ENCODE results near the gene MIB1.

MIB1 gene

GRCh38 chr18:21904856-21905255, 164.3 kb downstream of the MIB1 start:
- WGBS, 2 experiments, result 94 to 97% methylated on average over 6 of the region's 6 CpGs
- Histone ChIP-seq H3K27me3 (ENCODE audit: control insufficient read depth, insufficient read depth, low read length, poor library complexity, severe bottlenecking) (peaks cover under 1% of the 10 kb centered on the region), H3K36me3 (ENCODE audit: control insufficient read depth, insufficient read depth, low read length) (no peaks in the 10 kb centered on the region), H3K4me1 (ENCODE audit: control insufficient read depth, insufficient read depth, low read length) (no peaks in the 10 kb centered on the region), H3K9me3 (ENCODE audit: control insufficient read depth, low read length) (no peaks in the 10 kb centered on the region), H3K27ac (ENCODE audit: insufficient read depth, low read depth, low read length, poor library complexity, severe bottlenecking) (no peak overlapping the region), H3K4me3 (ENCODE audit: insufficient read depth, low read depth, low read length) (no peak overlapping the region)

- Histone ChIP-seq H3K27me3 (ENCODE audit: control insufficient read depth, insufficient read depth, low read length, poor library complexity, severe bottlenecking) (peaks cover 18% of the 10 kb centered on the region), H3K27ac (ENCODE audit: insufficient read depth, low read depth, low read length, poor library complexity, severe bottlenecking) (no peak overlapping the region), H3K4me1 (ENCODE audit: control insufficient read depth, insufficient read depth, low read length) (no peaks in the 10 kb centered on the region), H3K36me3 (ENCODE audit: control insufficient read depth, insufficient read depth, low read length) (no peaks in the 10 kb centered on the region), H3K4me3 (ENCODE audit: insufficient read depth, low read depth, low read length) (no peak overlapping the region), H3K9me3 (ENCODE audit: control insufficient read depth, low read length) (no peaks in the 10 kb centered on the region)
- 86 to 87% methylated on average over 7 of the region's 7 CpGs for WGBS, 2 experiments
These were observed 166.9 kb downstream of the MIB1 start for GRCh38 chr18:21907451-21907850.

DNA sequence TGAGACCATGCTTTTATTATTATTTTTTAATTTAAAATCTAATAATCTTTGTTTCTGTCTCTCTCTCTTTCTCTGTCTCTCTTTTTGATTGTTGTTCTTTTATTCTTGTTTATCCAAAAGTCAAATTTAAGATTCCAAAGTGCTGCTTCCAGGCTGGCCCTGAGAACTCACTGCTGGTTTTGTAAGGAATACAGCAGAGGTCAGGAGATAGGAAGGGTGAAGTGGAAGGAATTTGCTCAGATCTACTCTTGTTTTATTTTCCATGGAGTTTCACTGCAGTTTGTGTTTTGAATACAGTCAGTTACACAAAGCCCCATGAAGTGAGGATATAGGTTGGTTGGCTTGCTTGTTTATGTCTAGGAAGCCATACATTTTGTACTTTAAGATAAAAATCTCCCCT, 168.1 kb downstream of the MIB1 start:
- Histone ChIP-seq H3K4me3 (ENCODE audit: insufficient read depth, low read depth, low read length) (no peak overlapping the region), H3K36me3 (ENCODE audit: control insufficient read depth, insufficient read depth, low read length) (no peaks in the 10 kb centered on the region), H3K27ac (ENCODE audit: insufficient read depth, low read depth, low read length, poor library complexity, severe bottlenecking) (no peak overlapping the region), H3K9me3 (ENCODE audit: control insufficient read depth, low read length) (no peaks in the 10 kb centered on the region), H3K27me3 (ENCODE audit: control insufficient read depth, insufficient read depth, low read length, poor library complexity, severe bottlenecking) (peaks cover 18% of the 10 kb centered on the region), H3K4me1 (ENCODE audit: control insufficient read depth, insufficient read depth, low read length) (no peaks in the 10 kb centered on the region)

- peaks cover 18% of the 10 kb centered on the region for H3K27me3 ChIP-seq (ENCODE audit: control insufficient read depth, insufficient read depth, low read length, poor library complexity, severe bottlenecking)
- H3K27ac ChIP-seq (ENCODE audit: insufficient read depth, low read depth, low read length, poor library complexity, severe bottlenecking), result no peak overlapping the region
- 27 to 32% methylated on average over 5 of the region's 5 CpGs for WGBS, 2 experiments
These were observed 170.3 kb downstream of the MIB1 start for GRCh38 chr18:21910906-21911305.

GRCh38 chr18:21911551-21911950, 171.0 kb downstream of the MIB1 start:
- Histone ChIP-seq H3K4me3 (ENCODE audit: insufficient read depth, low read depth, low read length) (no peak overlapping the region), H3K27me3 (ENCODE audit: control insufficient read depth, insufficient read depth, low read length, poor library complexity, severe bottlenecking) (peaks cover 18% of the 10 kb centered on the region), H3K9me3 (ENCODE audit: control insufficient read depth, low read length) (no peaks in the 10 kb centered on the region), H3K27ac (ENCODE audit: insufficient read depth, low read depth, low read length, poor library complexity, severe bottlenecking) (no peak overlapping the region), H3K36me3 (ENCODE audit: control insufficient read depth, insufficient read depth, low read length) (no peaks in the 10 kb centered on the region), H3K4me1 (ENCODE audit: control insufficient read depth, insufficient read depth, low read length) (no peaks in the 10 kb centered on the region)
- WGBS, 2 experiments, result 69 to 74% methylated on average over 4 to 5 of the region's 5 CpGs

More at GRCh38 chr18:21910906-21911305, 170.3 kb downstream of the MIB1 start:
- no peaks in the 10 kb centered on the region for H3K4me1 ChIP-seq (ENCODE audit: control insufficient read depth, insufficient read depth, low read length)
- H3K36me3 ChIP-seq (ENCODE audit: control insufficient read depth, insufficient read depth, low read length), result no peaks in the 10 kb centered on the region
- H3K4me3 ChIP-seq (ENCODE audit: insufficient read depth, low read depth, low read length), result no peak overlapping the region
- H3K9me3 ChIP-seq (ENCODE audit: control insufficient read depth, low read length), result no peaks in the 10 kb centered on the region

GRCh38 chr18:21912339-21913239, 172.0 kb downstream of the MIB1 start:
- Histone ChIP-seq H3K27ac (ENCODE audit: insufficient read depth, low read depth, low read length, poor library complexity, severe bottlenecking) (no peak overlapping the region), H3K9me3 (ENCODE audit: control insufficient read depth, low read length) (no peaks in the 10 kb centered on the region), H3K4me3 (ENCODE audit: insufficient read depth, low read depth, low read length) (no peak overlapping the region), H3K36me3 (ENCODE audit: control insufficient read depth, insufficient read depth, low read length) (no peaks in the 10 kb centered on the region), H3K4me1 (ENCODE audit: control insufficient read depth, insufficient read depth, low read length) (no peaks in the 10 kb centered on the region), H3K27me3 (ENCODE audit: control insufficient read depth, insufficient read depth, low read length, poor library complexity, severe bottlenecking) (peaks cover 18% of the 10 kb centered on the region)
- WGBS, 2 experiments, result 65 to 72% methylated on average over 5 of the region's 5 CpGs

GRCh38 chr18:21914739-21915319, 174.2 kb downstream of the MIB1 start:
- peaks cover 18% of the 10 kb centered on the region for H3K27me3 ChIP-seq (ENCODE audit: control insufficient read depth, insufficient read depth, low read length, poor library complexity, severe bottlenecking)
- WGBS, 2 experiments, result 59 to 63% methylated on average over 2 of the region's 2 CpGs
- H3K4me1 ChIP-seq (ENCODE audit: control insufficient read depth, insufficient read depth, low read length), result no peaks in the 10 kb centered on the region
- no peaks in the 10 kb centered on the region for H3K36me3 ChIP-seq (ENCODE audit: control insufficient read depth, insufficient read depth, low read length)
- no peak overlapping the region for H3K27ac ChIP-seq (ENCODE audit: insufficient read depth, low read depth, low read length, poor library complexity, severe bottlenecking)
- H3K9me3 ChIP-seq (ENCODE audit: control insufficient read depth, low read length), result no peaks in the 10 kb centered on the region
- H3K4me3 ChIP-seq (ENCODE audit: insufficient read depth, low read depth, low read length), result no peak overlapping the region

DNA sequence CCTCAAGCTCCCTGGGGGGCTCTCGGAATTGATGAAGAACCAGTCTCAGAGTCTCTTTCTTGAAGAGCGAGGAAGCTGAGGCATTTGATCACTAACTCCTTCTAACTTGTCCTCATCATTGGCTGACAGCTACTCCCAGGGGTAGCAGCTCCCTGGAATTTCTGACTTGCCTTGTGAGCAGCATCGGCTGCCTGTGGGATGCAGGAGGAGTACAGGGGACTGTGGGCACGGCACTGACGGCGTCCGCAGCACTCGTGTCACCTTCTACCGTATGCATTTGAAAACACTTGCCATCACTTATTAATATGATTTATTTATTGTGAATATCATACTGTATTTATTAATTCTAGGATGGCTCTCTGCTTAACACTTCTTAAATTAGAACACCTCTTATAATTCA, 175.0 kb downstream of the MIB1 start:
- no peaks in the 10 kb centered on the region for H3K9me3 ChIP-seq (ENCODE audit: control insufficient read depth, low read length)
- H3K36me3 ChIP-seq (ENCODE audit: control insufficient read depth, insufficient read depth, low read length), result no peaks in the 10 kb centered on the region
- no peak overlapping the region for H3K4me3 ChIP-seq (ENCODE audit: insufficient read depth, low read depth, low read length)
- H3K27ac ChIP-seq (ENCODE audit: insufficient read depth, low read depth, low read length, poor library complexity, severe bottlenecking), result no peak overlapping the region
- no peaks in the 10 kb centered on the region for H3K4me1 ChIP-seq (ENCODE audit: control insufficient read depth, insufficient read depth, low read length)
- WGBS, 2 experiments, result 93 to 99% methylated on average over 4 to 9 of the region's 9 CpGs
- H3K27me3 ChIP-seq (ENCODE audit: control insufficient read depth, insufficient read depth, low read length, poor library complexity, severe bottlenecking), result peaks cover 10% of the 10 kb centered on the region

- H3K4me3 ChIP-seq (ENCODE audit: insufficient read depth, low read depth, low read length), result no peak overlapping the region
- no peaks in the 10 kb centered on the region for H3K9me3 ChIP-seq (ENCODE audit: control insufficient read depth, low read length)
- no peaks in the 10 kb centered on the region for H3K36me3 ChIP-seq (ENCODE audit: control insufficient read depth, insufficient read depth, low read length)
- H3K27ac ChIP-seq (ENCODE audit: insufficient read depth, low read depth, low read length, poor library complexity, severe bottlenecking), result no peak overlapping the region
- 93 to 97% methylated on average over 2 of the region's 2 CpGs for WGBS, 2 experiments
- no peaks in the 10 kb centered on the region for H3K4me1 ChIP-seq (ENCODE audit: control insufficient read depth, insufficient read depth, low read length)
- H3K27me3 ChIP-seq (ENCODE audit: control insufficient read depth, insufficient read depth, low read length, poor library complexity, severe bottlenecking), result no peaks in the 10 kb centered on the region
These were observed 176.0 kb downstream of the MIB1 start for GRCh38 chr18:21916594-21916993.

DNA sequence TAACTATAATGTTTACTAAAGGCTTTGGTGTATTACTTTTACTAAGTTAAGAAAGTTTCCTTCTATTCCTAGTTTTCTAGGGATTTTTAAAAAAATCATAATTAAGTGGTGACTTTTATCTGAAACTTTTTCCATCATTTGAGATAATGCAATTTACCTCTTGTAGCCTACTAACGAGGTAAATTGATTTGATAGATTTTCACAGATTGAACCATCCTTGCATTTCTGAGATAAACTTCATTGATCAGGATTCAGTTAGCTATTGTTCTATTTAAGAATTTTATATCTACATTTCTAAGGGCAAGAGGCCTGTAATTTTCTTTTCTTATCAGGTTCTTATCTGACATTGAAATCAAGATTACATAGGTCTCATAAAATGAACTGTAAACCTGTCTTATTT, 178.1 kb downstream of the MIB1 start:
- Histone ChIP-seq H3K27ac (ENCODE audit: insufficient read depth, low read depth, low read length, poor library complexity, severe bottlenecking) (no peak overlapping the region), H3K36me3 (ENCODE audit: control insufficient read depth, insufficient read depth, low read length) (no peaks in the 10 kb centered on the region), H3K4me1 (ENCODE audit: control insufficient read depth, insufficient read depth, low read length) (no peaks in the 10 kb centered on the region), H3K9me3 (ENCODE audit: control insufficient read depth, low read length) (no peaks in the 10 kb centered on the region), H3K4me3 (ENCODE audit: insufficient read depth, low read depth, low read length) (no peak overlapping the region), H3K27me3 (ENCODE audit: control insufficient read depth, insufficient read depth, low read length, poor library complexity, severe bottlenecking) (no peaks in the 10 kb centered on the region)
- WGBS, 2 experiments, result 90 to 100% methylated on average over 1 of the region's 1 CpG
